Measurements from ENCODE around the gene KCNE4. TPM values are rescaled to one million over a fixed set of nuclear protein-coding genes. Genes with fewer than 3 reads are reported as not detected.

The KCNE4 gene
- total and polyA plus RNA-seq, 2 donors (not counting 1 experiment from before 2014, with no cell fraction given) = not detected

DNA sequence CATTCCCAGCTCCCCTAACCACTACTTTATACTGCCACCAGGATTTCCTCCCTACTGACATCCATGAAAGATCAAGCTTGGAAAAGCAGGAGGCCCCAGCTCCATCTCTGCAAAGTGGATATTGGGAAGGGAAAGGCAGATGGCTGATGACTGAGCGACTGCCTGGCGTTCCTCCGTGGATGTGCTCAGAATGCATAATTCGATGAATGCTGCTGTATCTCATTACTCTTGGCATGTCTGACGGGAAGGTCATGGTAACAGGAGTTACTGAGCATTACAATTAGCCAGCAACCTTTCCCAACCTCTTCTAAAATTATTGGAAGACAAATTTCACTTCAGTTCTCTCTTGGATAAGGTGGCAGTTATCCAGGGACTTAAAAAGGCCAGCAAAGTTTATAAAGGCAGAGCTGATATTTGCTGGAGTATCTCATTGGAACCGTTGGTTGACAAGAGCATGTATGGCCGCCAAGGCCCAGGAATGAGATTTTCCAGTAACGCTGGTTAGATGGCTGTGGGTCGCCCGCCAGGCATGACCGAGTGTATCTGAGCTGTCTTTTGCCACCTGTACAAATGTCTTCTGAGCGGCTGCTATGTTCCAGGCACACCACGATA lies 34.5 kb downstream of the KCNE4 start:
- no peak overlapping the region for H3K27ac ChIP-seq (ENCODE audit: low read length in 2 of 2)
- no peaks in the 10 kb centered on the region for H4K20me1 ChIP-seq (ENCODE audit: control insufficient read depth, insufficient read depth, low read length, poor library complexity, severe bottlenecking)
- ChIA-PET CTCF (no interaction called here), POLR2A (no interaction called here)
- WGBS (ENCODE audit: insufficient coverage) = 87% methylated on average over 12 of the region's 13 CpGs
- H3K27me3 ChIP-seq (replicated peaks in 1 of 4; ENCODE audit: control extremely low read depth in 1 of 4, control insufficient read depth in 3 of 4, insufficient read depth in 4 of 4, low read length in 3 of 4) = no peaks in the 10 kb centered on the region
- H3K36me3 ChIP-seq (replicated peaks in 1 of 2; ENCODE audit: control extremely low read depth in 1 of 2, control insufficient read depth in 1 of 2, extremely low read depth in 1 of 2, insufficient read depth in 2 of 2, low read length in 1 of 2) = no peaks in the 10 kb centered on the region
- intact Hi-C loops (cut with micrococcal nuclease) = no loop called here
- no peaks in the 10 kb centered on the region for H3K9me3 ChIP-seq (ENCODE audit: control extremely low read depth in 1 of 3, control insufficient read depth in 2 of 3, insufficient read depth in 1 of 3, low read length in 2 of 3)
- H3K79me2 ChIP-seq (ENCODE audit: control insufficient read depth, insufficient read depth, low read length) = no peaks in the 10 kb centered on the region
- TF ChIP-seq, protein P1, sequence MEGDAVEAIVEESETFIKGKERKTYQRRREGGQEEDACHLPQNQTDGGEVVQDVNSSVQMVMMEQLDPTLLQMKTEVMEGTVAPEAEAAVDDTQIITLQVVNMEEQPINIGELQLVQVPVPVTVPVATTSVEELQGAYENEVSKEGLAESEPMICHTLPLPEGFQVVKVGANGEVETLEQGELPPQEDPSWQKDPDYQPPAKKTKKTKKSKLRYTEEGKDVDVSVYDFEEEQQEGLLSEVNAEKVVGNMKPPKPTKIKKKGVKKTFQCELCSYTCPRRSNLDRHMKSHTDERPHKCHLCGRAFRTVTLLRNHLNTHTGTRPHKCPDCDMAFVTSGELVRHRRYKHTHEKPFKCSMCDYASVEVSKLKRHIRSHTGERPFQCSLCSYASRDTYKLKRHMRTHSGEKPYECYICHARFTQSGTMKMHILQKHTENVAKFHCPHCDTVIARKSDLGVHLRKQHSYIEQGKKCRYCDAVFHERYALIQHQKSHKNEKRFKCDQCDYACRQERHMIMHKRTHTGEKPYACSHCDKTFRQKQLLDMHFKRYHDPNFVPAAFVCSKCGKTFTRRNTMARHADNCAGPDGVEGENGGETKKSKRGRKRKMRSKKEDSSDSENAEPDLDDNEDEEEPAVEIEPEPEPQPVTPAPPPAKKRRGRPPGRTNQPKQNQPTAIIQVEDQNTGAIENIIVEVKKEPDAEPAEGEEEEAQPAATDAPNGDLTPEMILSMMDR (IDR thresholded peaks at IDR 0.05) = no peak
- no peak for TF ChIP-seq EZH2 (IDR thresholded peaks at IDR 0.05; ENCODE audit: borderline replicate concordance, insufficient read depth, low read depth, low read length, poor library complexity, severe bottlenecking)
- H3K4me3 Mint-ChIP-seq = no peak overlapping the region
- no peak overlapping the region for H3K27ac Mint-ChIP-seq
- ATAC-seq (ENCODE audit: low read depth) (no peak), DNase-seq (no peak)
- no peak overlapping the region for H3K4me3 ChIP-seq (ENCODE audit: control extremely low read depth in 1 of 5, extremely low read depth in 1 of 5, insufficient read depth in 1 of 5, low read depth in 2 of 5, low read length in 4 of 5)
- no peak overlapping the region for H2AFZ ChIP-seq (ENCODE audit: insufficient read depth, low read depth, low read length, poor library complexity, severe bottlenecking)
- no peak overlapping the region for H3K4me2 ChIP-seq (replicated peaks; ENCODE audit: low read depth, low read length, poor library complexity, severe bottlenecking)
- no peaks in the 10 kb centered on the region for H3K4me1 Mint-ChIP-seq
- no peak overlapping the region for H3K9ac ChIP-seq (ENCODE audit: low read length)
- H3K4me1 ChIP-seq (ENCODE audit: control insufficient read depth in 2 of 2, insufficient read depth in 2 of 2, low read length in 2 of 2) = no peaks in the 10 kb centered on the region
- no peaks in the 10 kb centered on the region for H3K9me3 Mint-ChIP-seq (ENCODE audit: insufficient read depth)
- H3K27me3 Mint-ChIP-seq = no peaks in the 10 kb centered on the region

DNA sequence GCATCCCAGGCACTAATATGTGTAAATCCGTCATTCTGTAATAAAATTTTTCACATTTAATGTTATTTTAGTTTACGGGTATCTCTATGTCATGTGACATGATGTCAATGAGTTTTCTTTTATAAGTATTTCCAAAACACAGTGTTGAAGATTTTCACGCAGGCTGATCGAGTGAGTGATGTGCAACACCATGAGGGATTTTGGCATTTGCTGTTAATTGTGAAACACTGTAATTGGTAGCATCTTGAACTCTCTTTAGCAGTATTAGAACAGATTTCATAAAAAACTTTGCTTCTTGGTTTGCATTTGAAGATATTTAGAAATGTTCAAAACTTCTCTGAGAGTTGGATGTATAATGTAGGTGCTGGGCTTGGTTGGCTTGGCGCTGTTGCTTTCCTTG lies 35.5 kb downstream of the KCNE4 start:
- Histone ChIP-seq H3K4me3 (ENCODE audit: control extremely low read depth in 1 of 5, extremely low read depth in 1 of 5, insufficient read depth in 1 of 5, low read depth in 2 of 5, low read length in 4 of 5) (no peak overlapping the region), H3K27me3 (replicated peaks in 1 of 4; ENCODE audit: control extremely low read depth in 1 of 4, control insufficient read depth in 3 of 4, insufficient read depth in 4 of 4, low read length in 3 of 4) (no peaks in the 10 kb centered on the region), H3K4me1 (ENCODE audit: control insufficient read depth in 2 of 2, insufficient read depth in 2 of 2, low read length in 2 of 2) (no peaks in the 10 kb centered on the region), H3K9me3 (ENCODE audit: control extremely low read depth in 1 of 3, control insufficient read depth in 2 of 3, insufficient read depth in 1 of 3, low read length in 2 of 3) (no peaks in the 10 kb centered on the region), H3K36me3 (replicated peaks in 1 of 2; ENCODE audit: control extremely low read depth in 1 of 2, control insufficient read depth in 1 of 2, extremely low read depth in 1 of 2, insufficient read depth in 2 of 2, low read length in 1 of 2) (no peaks in the 10 kb centered on the region), H4K20me1 (ENCODE audit: control insufficient read depth, insufficient read depth, low read length, poor library complexity, severe bottlenecking) (no peaks in the 10 kb centered on the region), H3K9ac (ENCODE audit: low read length) (no peak overlapping the region), H3K79me2 (ENCODE audit: control insufficient read depth, insufficient read depth, low read length) (no peaks in the 10 kb centered on the region), H3K27ac (ENCODE audit: low read length in 2 of 2) (no peak overlapping the region), H2AFZ (ENCODE audit: insufficient read depth, low read depth, low read length, poor library complexity, severe bottlenecking) (no peak overlapping the region), H3K4me2 (replicated peaks; ENCODE audit: low read depth, low read length, poor library complexity, severe bottlenecking) (no peak overlapping the region)
- ChIA-PET CTCF (no interaction called here), POLR2A (no interaction called here)
- WGBS (ENCODE audit: insufficient coverage) = 100% methylated on average over 1 of the region's 5 CpGs
- intact Hi-C loops (cut with micrococcal nuclease) = no loop called here
- no peak for DNase-seq
- ATAC-seq (ENCODE audit: low read depth) = no peak
- no peak overlapping the region for H3K4me3 Mint-ChIP-seq
- no peaks in the 10 kb centered on the region for H3K4me1 Mint-ChIP-seq
- no peaks in the 10 kb centered on the region for H3K9me3 Mint-ChIP-seq (ENCODE audit: insufficient read depth)
- no peaks in the 10 kb centered on the region for H3K27me3 Mint-ChIP-seq
- H3K27ac Mint-ChIP-seq = no peak overlapping the region
- TF ChIP-seq EZH2 (IDR thresholded peaks at IDR 0.05; ENCODE audit: borderline replicate concordance, insufficient read depth, low read depth, low read length, poor library complexity, severe bottlenecking) = no peak
- TF ChIP-seq, protein P1 (IDR thresholded peaks at IDR 0.05) = no peak
